Astrocyte (in vitro differentiated cells and primary cell): Measurements from ENCODE around the gene UPB1.

Experiments used
- EZH2 ChIP-seq: IDR thresholded peaks from 2 replicates; pipeline ENCODE4 v1.6.1; 2012; ENCODE audit warnings: mild to moderate bottlenecking, low read length, inconsistent platforms; ENCODE audit not compliant: insufficient read depth
- TF ChIP-seq, protein P1 (sequence below): IDR thresholded peaks from 2 replicates; pipeline ENCODE4 v1.5.1; 2011; ENCODE audit warnings: low read depth, mild to moderate bottlenecking, inconsistent platforms, low read length, moderate library complexity; ENCODE audit not compliant: insufficient read depth

DNA sequence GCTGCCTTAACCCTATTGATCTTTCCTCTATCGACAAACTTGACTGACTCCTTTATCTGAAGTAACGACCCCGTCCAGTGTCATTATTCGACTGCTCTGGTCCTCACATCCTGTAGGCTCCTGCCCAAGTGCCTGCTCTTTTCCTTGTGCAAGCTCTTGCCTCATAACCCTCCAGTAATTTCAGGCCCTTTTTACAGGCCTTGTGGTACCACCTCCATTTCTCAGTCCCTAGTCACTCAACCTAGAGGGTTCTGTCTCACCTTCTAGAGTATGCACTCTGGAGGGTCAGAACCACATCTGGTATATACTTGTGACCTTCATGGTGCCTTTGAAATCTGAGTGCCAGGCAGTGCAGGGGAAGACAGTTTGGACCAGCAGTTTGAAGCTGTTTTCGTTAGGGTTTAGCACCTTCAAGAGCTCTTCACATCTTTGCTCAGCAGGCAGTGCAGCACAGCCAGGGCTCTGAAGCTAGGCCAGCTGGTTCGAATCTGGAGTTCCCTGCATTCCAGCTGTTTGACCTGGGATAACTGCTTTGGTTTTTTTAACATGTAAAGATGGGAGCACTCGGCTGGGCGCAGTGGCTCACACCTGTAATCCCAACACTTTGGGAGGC is 71.9 kb downstream of the UPB1 start:
- TF ChIP-seq, protein P1, sequence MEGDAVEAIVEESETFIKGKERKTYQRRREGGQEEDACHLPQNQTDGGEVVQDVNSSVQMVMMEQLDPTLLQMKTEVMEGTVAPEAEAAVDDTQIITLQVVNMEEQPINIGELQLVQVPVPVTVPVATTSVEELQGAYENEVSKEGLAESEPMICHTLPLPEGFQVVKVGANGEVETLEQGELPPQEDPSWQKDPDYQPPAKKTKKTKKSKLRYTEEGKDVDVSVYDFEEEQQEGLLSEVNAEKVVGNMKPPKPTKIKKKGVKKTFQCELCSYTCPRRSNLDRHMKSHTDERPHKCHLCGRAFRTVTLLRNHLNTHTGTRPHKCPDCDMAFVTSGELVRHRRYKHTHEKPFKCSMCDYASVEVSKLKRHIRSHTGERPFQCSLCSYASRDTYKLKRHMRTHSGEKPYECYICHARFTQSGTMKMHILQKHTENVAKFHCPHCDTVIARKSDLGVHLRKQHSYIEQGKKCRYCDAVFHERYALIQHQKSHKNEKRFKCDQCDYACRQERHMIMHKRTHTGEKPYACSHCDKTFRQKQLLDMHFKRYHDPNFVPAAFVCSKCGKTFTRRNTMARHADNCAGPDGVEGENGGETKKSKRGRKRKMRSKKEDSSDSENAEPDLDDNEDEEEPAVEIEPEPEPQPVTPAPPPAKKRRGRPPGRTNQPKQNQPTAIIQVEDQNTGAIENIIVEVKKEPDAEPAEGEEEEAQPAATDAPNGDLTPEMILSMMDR, result no peak
- TF ChIP-seq EZH2, result no peak
